Parietal lobe (tissue), 1 donor: Measurements from ENCODE around the gene TRHDE. TPM values are rescaled to one million over a fixed set of nuclear protein-coding genes. Genes with fewer than 3 reads are reported as not detected.

ENCODE experiments used
- total RNA-seq: library from RNA; depleted of rRNA; stranded (reverse); fragments of >200 nt; gene quantifications from one replicate; pipeline ENCODE4 v1.2.3, GENCODE V29; 2014

Gene TRHDE
- 21.3 TPM for total RNA-seq

GRCh38 chr12:72272091-72272661 lies at the start of gene TRHDE:
TRHDE (plus strand) TSS chr12:72272370; CDS start chr12:72272644, 274 bp downstream.

